ENCODE data around the gene CLHC1. TPM values are rescaled to one million over a fixed set of nuclear protein-coding genes. Genes with fewer than 3 reads are reported as not detected.
A peak's percentile ranks its signal among the peaks of the same experiment; 100 is the strongest.

CLHC1 gene
- total and polyA plus RNA-seq, 4 donors, result 3.3 to 17.7 (median 11.6) TPM

GRCh38 chr2:55141572-55142413, 90.3 kb downstream of the CLHC1 start:
- intact Hi-C loops (cut with DNase I), result no loop called here
- H3K27ac ChIP-seq (ENCODE audit: low read depth in 1 of 2, low read length in 2 of 2), result no peak overlapping the region
- H3K9me3 ChIP-seq (ENCODE audit: control insufficient read depth, low read length), result no peaks in the 10 kb centered on the region
- 83 to 87% methylated on average over 9 of the region's 9 CpGs for WGBS, 2 donors
- no peaks in the 10 kb centered on the region for H3K27me3 ChIP-seq (ENCODE audit: control insufficient read depth in 1 of 2, insufficient read depth in 2 of 2, low read length in 1 of 2)
- ATAC-seq (ENCODE audit: low FRiP score) (no peak), DNase-seq (no peak)
- H3K36me3 ChIP-seq (ENCODE audit: control insufficient read depth in 1 of 2, insufficient read depth in 2 of 2, low read length in 1 of 2), result no peaks in the 10 kb centered on the region
- no peaks in the 10 kb centered on the region for H3K4me1 ChIP-seq (ENCODE audit: control insufficient read depth in 1 of 2, insufficient read depth in 2 of 2, low read length in 2 of 2)
- no peak overlapping the region for H3K4me3 ChIP-seq (ENCODE audit: low read length in 2 of 2)

- H3K9me3 ChIP-seq (ENCODE audit: control insufficient read depth, low read length), result no peaks in the 10 kb centered on the region
- no peaks in the 10 kb centered on the region for H3K4me1 ChIP-seq (ENCODE audit: control insufficient read depth in 1 of 2, insufficient read depth in 2 of 2, low read length in 2 of 2)
- no peaks in the 10 kb centered on the region for H3K36me3 ChIP-seq (ENCODE audit: control insufficient read depth in 1 of 2, insufficient read depth in 2 of 2, low read length in 1 of 2)
- WGBS, 2 donors, result 90 to 93% methylated on average over 8 of the region's 8 CpGs
- intact Hi-C loops (cut with DNase I), result no loop called here
- H3K27ac ChIP-seq (ENCODE audit: low read depth in 1 of 2, low read length in 2 of 2), result no peak overlapping the region
- H3K4me3 ChIP-seq (ENCODE audit: low read length in 2 of 2), result no peak overlapping the region
- DNase-seq, result no peak
- no peaks in the 10 kb centered on the region for H3K27me3 ChIP-seq (ENCODE audit: control insufficient read depth in 1 of 2, insufficient read depth in 2 of 2, low read length in 1 of 2)
- ATAC-seq (ENCODE audit: low FRiP score), result no peak
Observed at GRCh38 chr2:55140316-55141219, 91.5 kb downstream of the CLHC1 start.

- no peak for ATAC-seq (ENCODE audit: low FRiP score)
- 85% methylated on average over 3 of the region's 3 CpGs for WGBS, 2 donors
- intact Hi-C loops (cut with DNase I), result no loop called here
Observed at GRCh38 chr2:55139305-55139704, 92.8 kb downstream of the CLHC1 start.

GRCh38 chr2:55138882-55139229, 93.2 kb downstream of the CLHC1 start:
- Histone ChIP-seq H3K4me3 (ENCODE audit: low read length in 2 of 2) (no peak overlapping the region), H3K36me3 (ENCODE audit: control insufficient read depth in 1 of 2, insufficient read depth in 2 of 2, low read length in 1 of 2) (no peaks in the 10 kb centered on the region), H3K9me3 (ENCODE audit: control insufficient read depth, low read length) (no peaks in the 10 kb centered on the region), H3K4me1 (ENCODE audit: control insufficient read depth in 1 of 2, insufficient read depth in 2 of 2, low read length in 2 of 2) (no peaks in the 10 kb centered on the region), H3K27ac (ENCODE audit: low read depth in 1 of 2, low read length in 2 of 2) (no peak overlapping the region), H3K27me3 (ENCODE audit: control insufficient read depth in 1 of 2, insufficient read depth in 2 of 2, low read length in 1 of 2) (no peaks in the 10 kb centered on the region)
- DNase-seq (no peak), ATAC-seq (ENCODE audit: low FRiP score) (no peak)
- 96 to 98% methylated on average over 5 of the region's 5 CpGs for WGBS, 2 donors
- intact Hi-C loops (cut with DNase I), result no loop called here

More at GRCh38 chr2:55139305-55139704, 92.8 kb downstream of the CLHC1 start:
- no peaks in the 10 kb centered on the region for H3K4me1 ChIP-seq (ENCODE audit: control insufficient read depth in 1 of 2, insufficient read depth in 2 of 2, low read length in 2 of 2)
- no peaks in the 10 kb centered on the region for H3K9me3 ChIP-seq (ENCODE audit: control insufficient read depth, low read length)
- H3K36me3 ChIP-seq (ENCODE audit: control insufficient read depth in 1 of 2, insufficient read depth in 2 of 2, low read length in 1 of 2), result no peaks in the 10 kb centered on the region
- no peak for DNase-seq
- H3K27ac ChIP-seq (ENCODE audit: low read depth in 1 of 2, low read length in 2 of 2), result no peak overlapping the region
- no peak overlapping the region for H3K4me3 ChIP-seq (ENCODE audit: low read length in 2 of 2)
- H3K27me3 ChIP-seq (ENCODE audit: control insufficient read depth in 1 of 2, insufficient read depth in 2 of 2, low read length in 1 of 2), result no peaks in the 10 kb centered on the region

- H3K9me3 ChIP-seq (ENCODE audit: control insufficient read depth, low read length), result no peaks in the 10 kb centered on the region
- no peaks in the 10 kb centered on the region for H3K27me3 ChIP-seq (ENCODE audit: control insufficient read depth in 1 of 2, insufficient read depth in 2 of 2, low read length in 1 of 2)
- H3K27ac ChIP-seq (ENCODE audit: low read depth in 1 of 2, low read length in 2 of 2), result no peak overlapping the region
- no peak for DNase-seq
- peaks cover 0 to 4% of the 10 kb centered on the region in 2 donors for H3K4me1 ChIP-seq (ENCODE audit: control insufficient read depth in 1 of 2, insufficient read depth in 2 of 2, low read length in 2 of 2)
- no peak for ATAC-seq (ENCODE audit: low FRiP score)
- H3K4me3 ChIP-seq (ENCODE audit: low read length in 2 of 2), result no peak overlapping the region
- intact Hi-C loops (cut with DNase I), result no loop called here
- H3K36me3 ChIP-seq (ENCODE audit: control insufficient read depth in 1 of 2, insufficient read depth in 2 of 2, low read length in 1 of 2), result no peaks in the 10 kb centered on the region
- WGBS, 2 donors, result 57 to 64% methylated on average over 12 of the region's 12 CpGs
Observed at GRCh38 chr2:55138014-55138881, 93.8 kb downstream of the CLHC1 start.

GRCh38 chr2:55137024-55137958, 94.8 kb downstream of the CLHC1 start:
- no peak for ATAC-seq (ENCODE audit: low FRiP score)
- no peaks in the 10 kb centered on the region for H3K27me3 ChIP-seq (ENCODE audit: control insufficient read depth in 1 of 2, insufficient read depth in 2 of 2, low read length in 1 of 2)
- 77 to 85% methylated on average over 23 of the region's 23 CpGs for WGBS, 2 donors
- peak in 1 of 2 donors; percentile 59 for DNase-seq
- H3K4me1 ChIP-seq (ENCODE audit: control insufficient read depth in 1 of 2, insufficient read depth in 2 of 2, low read length in 2 of 2), result peaks cover 0 to 4% of the 10 kb centered on the region in 2 donors
- H3K4me3 ChIP-seq (ENCODE audit: low read length in 2 of 2), result no peak overlapping the region
- no peaks in the 10 kb centered on the region for H3K36me3 ChIP-seq (ENCODE audit: control insufficient read depth in 1 of 2, insufficient read depth in 2 of 2, low read length in 1 of 2)
- intact Hi-C loops (cut with DNase I), result no loop called here
- H3K27ac ChIP-seq (ENCODE audit: low read depth in 1 of 2, low read length in 2 of 2), result no peak overlapping the region
- no peaks in the 10 kb centered on the region for H3K9me3 ChIP-seq (ENCODE audit: control insufficient read depth, low read length)

- no peak overlapping the region for H3K27ac ChIP-seq (ENCODE audit: low read depth in 1 of 2, low read length in 2 of 2)
- no peaks in the 10 kb centered on the region for H3K36me3 ChIP-seq (ENCODE audit: control insufficient read depth in 1 of 2, insufficient read depth in 2 of 2, low read length in 1 of 2)
- H3K27me3 ChIP-seq (ENCODE audit: control insufficient read depth in 1 of 2, insufficient read depth in 2 of 2, low read length in 1 of 2), result no peaks in the 10 kb centered on the region
- no peak for ATAC-seq (ENCODE audit: low FRiP score)
- 71 to 80% methylated on average over 4 of the region's 4 CpGs for WGBS, 2 donors
- no peak for DNase-seq
- H3K9me3 ChIP-seq (ENCODE audit: control insufficient read depth, low read length), result no peaks in the 10 kb centered on the region
- H3K4me3 ChIP-seq (ENCODE audit: low read length in 2 of 2), result no peak overlapping the region
- H3K4me1 ChIP-seq (ENCODE audit: control insufficient read depth in 1 of 2, insufficient read depth in 2 of 2, low read length in 2 of 2), result peaks cover 0 to 4% of the 10 kb centered on the region in 2 donors
- intact Hi-C loops (cut with DNase I), result no loop called here
Observed at GRCh38 chr2:55136138-55136541, 96.0 kb downstream of the CLHC1 start.

Measured in aorta (tissue), 5 donors.